Measurements from ENCODE around the gene IVNS1ABP.
A peak's percentile ranks its signal among the peaks of the same experiment; 100 is the strongest.

The IVNS1ABP gene

GRCh38 chr1:185348985-185349384 lies 31.9 kb upstream of the IVNS1ABP start:
- no peaks in the 10 kb centered on the region for H3K4me1 ChIP-seq (ENCODE audit: control insufficient read depth, insufficient read depth, low read length)
- H3K9me3 ChIP-seq (ENCODE audit: control insufficient read depth, low read length), result no peaks in the 10 kb centered on the region
- DNase-seq (ENCODE audit: low read depth), result no peak
- H3K27me3 ChIP-seq (replicated peaks; ENCODE audit: control insufficient read depth, insufficient read depth, low read length), result no peaks in the 10 kb centered on the region
- H3K36me3 ChIP-seq (ENCODE audit: control insufficient read depth, insufficient read depth, low read length, severe bottlenecking), result no peaks in the 10 kb centered on the region
- no peak overlapping the region for H3K9ac ChIP-seq (ENCODE audit: low read length)
- no peak overlapping the region for H3K4me3 ChIP-seq (ENCODE audit: low read length)

GRCh38 chr1:185348296-185348695 lies 31.3 kb upstream of the IVNS1ABP start:
- no peaks in the 10 kb centered on the region for H3K27me3 ChIP-seq (replicated peaks; ENCODE audit: control insufficient read depth, insufficient read depth, low read length)
- no peaks in the 10 kb centered on the region for H3K4me1 ChIP-seq (ENCODE audit: control insufficient read depth, insufficient read depth, low read length)
- no peaks in the 10 kb centered on the region for H3K9me3 ChIP-seq (ENCODE audit: control insufficient read depth, low read length)

GRCh38 chr1:185345913-185346720 lies 29.1 kb upstream of the IVNS1ABP start:
- Histone ChIP-seq H3K9me3 (ENCODE audit: control insufficient read depth, low read length) (no peaks in the 10 kb centered on the region), H3K4me3 (ENCODE audit: low read length) (no peak overlapping the region), H3K9ac (ENCODE audit: low read length) (no peak overlapping the region), H3K36me3 (ENCODE audit: control insufficient read depth, insufficient read depth, low read length, severe bottlenecking) (no peaks in the 10 kb centered on the region), H3K4me1 (ENCODE audit: control insufficient read depth, insufficient read depth, low read length) (no peaks in the 10 kb centered on the region), H3K27me3 (replicated peaks; ENCODE audit: control insufficient read depth, insufficient read depth, low read length) (no peaks in the 10 kb centered on the region)
- no peak for DNase-seq (ENCODE audit: low read depth)

More at GRCh38 chr1:185348296-185348695, 31.3 kb upstream of the IVNS1ABP start:
- DNase-seq (ENCODE audit: low read depth), result no peak
- no peak overlapping the region for H3K4me3 ChIP-seq (ENCODE audit: low read length)
- H3K9ac ChIP-seq (ENCODE audit: low read length), result no peak overlapping the region
- no peaks in the 10 kb centered on the region for H3K36me3 ChIP-seq (ENCODE audit: control insufficient read depth, insufficient read depth, low read length, severe bottlenecking)

GRCh38 chr1:185343306-185343705 lies 26.3 kb upstream of the IVNS1ABP start:
- Histone ChIP-seq H3K27me3 (replicated peaks; ENCODE audit: control insufficient read depth, insufficient read depth, low read length) (no peaks in the 10 kb centered on the region), H3K36me3 (ENCODE audit: control insufficient read depth, insufficient read depth, low read length, severe bottlenecking) (no peaks in the 10 kb centered on the region), H3K4me1 (ENCODE audit: control insufficient read depth, insufficient read depth, low read length) (no peaks in the 10 kb centered on the region), H3K9ac (ENCODE audit: low read length) (no peak overlapping the region), H3K4me3 (ENCODE audit: low read length) (no peak overlapping the region), H3K9me3 (ENCODE audit: control insufficient read depth, low read length) (no peaks in the 10 kb centered on the region)
- no peak for DNase-seq (ENCODE audit: low read depth)

- H3K4me3 ChIP-seq (ENCODE audit: low read length), result no peak overlapping the region
- H3K36me3 ChIP-seq (ENCODE audit: control insufficient read depth, insufficient read depth, low read length, severe bottlenecking), result no peaks in the 10 kb centered on the region
- H3K9ac ChIP-seq (ENCODE audit: low read length), result no peak overlapping the region
- no peaks in the 10 kb centered on the region for H3K27me3 ChIP-seq (replicated peaks; ENCODE audit: control insufficient read depth, insufficient read depth, low read length)
- H3K4me1 ChIP-seq (ENCODE audit: control insufficient read depth, insufficient read depth, low read length), result no peaks in the 10 kb centered on the region
- H3K9me3 ChIP-seq (ENCODE audit: control insufficient read depth, low read length), result no peaks in the 10 kb centered on the region
- no peak for DNase-seq (ENCODE audit: low read depth)
Observed at GRCh38 chr1:185342672-185343259, 25.7 kb upstream of the IVNS1ABP start.

GRCh38 chr1:185342017-185342416 lies 25.0 kb upstream of the IVNS1ABP start:
- Histone ChIP-seq H3K4me1 (ENCODE audit: control insufficient read depth, insufficient read depth, low read length) (peaks cover 1% of the 10 kb centered on the region), H3K36me3 (ENCODE audit: control insufficient read depth, insufficient read depth, low read length, severe bottlenecking) (no peaks in the 10 kb centered on the region), H3K9me3 (ENCODE audit: control insufficient read depth, low read length) (no peaks in the 10 kb centered on the region), H3K27me3 (replicated peaks; ENCODE audit: control insufficient read depth, insufficient read depth, low read length) (no peaks in the 10 kb centered on the region), H3K4me3 (ENCODE audit: low read length) (no peak overlapping the region), H3K9ac (ENCODE audit: low read length) (no peak overlapping the region)
- DNase-seq (ENCODE audit: low read depth), result no peak

- no peaks in the 10 kb centered on the region for H3K36me3 ChIP-seq (ENCODE audit: control insufficient read depth, insufficient read depth, low read length, severe bottlenecking)
- H3K27me3 ChIP-seq (replicated peaks; ENCODE audit: control insufficient read depth, insufficient read depth, low read length), result no peaks in the 10 kb centered on the region
- H3K9me3 ChIP-seq (ENCODE audit: control insufficient read depth, low read length), result no peaks in the 10 kb centered on the region
Observed at GRCh38 chr1:185341196-185341781, 24.2 kb upstream of the IVNS1ABP start.

GRCh38 chr1:185338719-185339622 lies 21.9 kb upstream of the IVNS1ABP start:
- no peak overlapping the region for H3K4me3 ChIP-seq (ENCODE audit: low read length)
- H3K36me3 ChIP-seq (ENCODE audit: control insufficient read depth, insufficient read depth, low read length, severe bottlenecking), result no peaks in the 10 kb centered on the region
- peaks cover 4% of the 10 kb centered on the region for H3K4me1 ChIP-seq (ENCODE audit: control insufficient read depth, insufficient read depth, low read length)
- no peaks in the 10 kb centered on the region for H3K27me3 ChIP-seq (replicated peaks; ENCODE audit: control insufficient read depth, insufficient read depth, low read length)
- H3K9ac ChIP-seq (ENCODE audit: low read length), result no peak overlapping the region
- no peaks in the 10 kb centered on the region for H3K9me3 ChIP-seq (ENCODE audit: control insufficient read depth, low read length)
- no peak for DNase-seq (ENCODE audit: low read depth)

More at GRCh38 chr1:185341196-185341781, 24.2 kb upstream of the IVNS1ABP start:
- peaks cover 4% of the 10 kb centered on the region for H3K4me1 ChIP-seq (ENCODE audit: control insufficient read depth, insufficient read depth, low read length)
- DNase-seq (ENCODE audit: low read depth), result no peak
- H3K4me3 ChIP-seq (ENCODE audit: low read length), result no peak overlapping the region
- no peak overlapping the region for H3K9ac ChIP-seq (ENCODE audit: low read length)

- no peaks in the 10 kb centered on the region for H3K9me3 ChIP-seq (ENCODE audit: control insufficient read depth, low read length)
- H3K4me1 ChIP-seq (ENCODE audit: control insufficient read depth, insufficient read depth, low read length), result peaks cover 4% of the 10 kb centered on the region
- no peak overlapping the region for H3K4me3 ChIP-seq (ENCODE audit: low read length)
- no peaks in the 10 kb centered on the region for H3K36me3 ChIP-seq (ENCODE audit: control insufficient read depth, insufficient read depth, low read length, severe bottlenecking)
- no peak overlapping the region for H3K9ac ChIP-seq (ENCODE audit: low read length)
- peak; percentile 47 for DNase-seq (ENCODE audit: low read depth)
- no peaks in the 10 kb centered on the region for H3K27me3 ChIP-seq (replicated peaks; ENCODE audit: control insufficient read depth, insufficient read depth, low read length)
Observed at GRCh38 chr1:185337246-185337645, 20.2 kb upstream of the IVNS1ABP start.

- Histone ChIP-seq H3K4me1 (ENCODE audit: control insufficient read depth, insufficient read depth, low read length) (peaks cover 4% of the 10 kb centered on the region), H3K27me3 (replicated peaks; ENCODE audit: control insufficient read depth, insufficient read depth, low read length) (no peaks in the 10 kb centered on the region), H3K9ac (ENCODE audit: low read length) (no peak overlapping the region), H3K4me3 (ENCODE audit: low read length) (no peak overlapping the region), H3K9me3 (ENCODE audit: control insufficient read depth, low read length) (no peaks in the 10 kb centered on the region), H3K36me3 (ENCODE audit: control insufficient read depth, insufficient read depth, low read length, severe bottlenecking) (no peaks in the 10 kb centered on the region)
- no peak for DNase-seq (ENCODE audit: low read depth)
Observed at GRCh38 chr1:185334182-185334581, 17.1 kb upstream of the IVNS1ABP start.

GRCh38 chr1:185328255-185328654 lies 11.2 kb upstream of the IVNS1ABP start:
- no peak overlapping the region for H3K9ac ChIP-seq (ENCODE audit: low read length)
- no peak overlapping the region for H3K4me3 ChIP-seq (ENCODE audit: low read length)
- no peaks in the 10 kb centered on the region for H3K9me3 ChIP-seq (ENCODE audit: control insufficient read depth, low read length)
- no peaks in the 10 kb centered on the region for H3K4me1 ChIP-seq (ENCODE audit: control insufficient read depth, insufficient read depth, low read length)
- no peaks in the 10 kb centered on the region for H3K36me3 ChIP-seq (ENCODE audit: control insufficient read depth, insufficient read depth, low read length, severe bottlenecking)
- no peaks in the 10 kb centered on the region for H3K27me3 ChIP-seq (replicated peaks; ENCODE audit: control insufficient read depth, insufficient read depth, low read length)
- no peak for DNase-seq (ENCODE audit: low read depth)
